ENCODE measurements around the gene PAK6. TPM values are rescaled to one million over a fixed set of nuclear protein-coding genes. Genes with fewer than 3 reads are reported as not detected.

PAK6 gene
- total RNA-seq, 4 donors from 2014 or later: 0.33 to 0.52 (median 0.45) TPM; not detected in 1

DNA sequence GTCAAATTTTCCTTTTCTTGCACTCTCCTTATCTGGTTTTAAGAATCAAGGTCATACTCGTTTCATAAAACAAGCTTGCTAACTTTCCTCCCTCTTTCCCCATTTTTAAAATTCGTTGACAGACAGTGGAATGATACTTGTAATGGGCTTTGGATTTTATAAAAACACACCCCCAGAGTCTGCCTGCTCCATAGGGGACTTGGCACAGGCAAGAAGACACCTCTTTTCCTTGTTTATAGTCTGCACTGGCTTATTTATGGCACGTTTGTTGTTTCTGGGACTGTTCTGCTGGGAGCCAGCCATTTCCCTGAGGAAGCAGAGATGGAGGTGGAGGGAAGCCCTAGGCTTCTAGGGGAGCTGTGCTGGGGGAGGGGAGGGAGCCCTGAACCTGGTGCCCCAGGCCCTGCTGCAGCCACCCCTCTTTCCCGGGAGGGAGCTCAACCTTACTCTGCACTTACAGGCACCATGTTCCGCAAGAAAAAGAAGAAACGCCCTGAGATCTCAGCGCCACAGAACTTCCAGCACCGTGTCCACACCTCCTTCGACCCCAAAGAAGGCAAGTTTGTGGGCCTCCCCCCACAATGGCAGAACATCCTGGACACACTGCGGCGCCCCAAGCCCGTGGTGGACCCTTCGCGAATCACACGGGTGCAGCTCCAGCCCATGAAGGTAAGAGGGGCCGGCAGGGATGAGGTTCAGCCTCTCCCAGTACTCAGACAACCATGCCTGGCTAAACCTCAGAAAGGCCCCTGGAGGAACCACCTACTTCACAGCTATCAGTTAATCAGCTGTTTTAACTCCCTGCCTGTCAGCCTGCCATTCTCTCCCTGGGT, 25.7 kb downstream of the PAK6 start:
- DNase-seq (ENCODE audit: extremely low spot score): no peak
- H3K4me1 ChIP-seq: peaks cover 0 to 30% (median 0%) of the 10 kb centered on the region in 4 donors
- intact Hi-C loops (cut with DNase I): no loop called here
- TF ChIP-seq EP300 (IDR thresholded peaks at IDR 0.05) (no peak), POLR2AphosphoS5 (IDR thresholded peaks at IDR 0.05) (no peak), POLR2A (IDR thresholded peaks at IDR 0.05; ENCODE audit: low read depth) (no peak)
- TF ChIP-seq, protein P1, sequence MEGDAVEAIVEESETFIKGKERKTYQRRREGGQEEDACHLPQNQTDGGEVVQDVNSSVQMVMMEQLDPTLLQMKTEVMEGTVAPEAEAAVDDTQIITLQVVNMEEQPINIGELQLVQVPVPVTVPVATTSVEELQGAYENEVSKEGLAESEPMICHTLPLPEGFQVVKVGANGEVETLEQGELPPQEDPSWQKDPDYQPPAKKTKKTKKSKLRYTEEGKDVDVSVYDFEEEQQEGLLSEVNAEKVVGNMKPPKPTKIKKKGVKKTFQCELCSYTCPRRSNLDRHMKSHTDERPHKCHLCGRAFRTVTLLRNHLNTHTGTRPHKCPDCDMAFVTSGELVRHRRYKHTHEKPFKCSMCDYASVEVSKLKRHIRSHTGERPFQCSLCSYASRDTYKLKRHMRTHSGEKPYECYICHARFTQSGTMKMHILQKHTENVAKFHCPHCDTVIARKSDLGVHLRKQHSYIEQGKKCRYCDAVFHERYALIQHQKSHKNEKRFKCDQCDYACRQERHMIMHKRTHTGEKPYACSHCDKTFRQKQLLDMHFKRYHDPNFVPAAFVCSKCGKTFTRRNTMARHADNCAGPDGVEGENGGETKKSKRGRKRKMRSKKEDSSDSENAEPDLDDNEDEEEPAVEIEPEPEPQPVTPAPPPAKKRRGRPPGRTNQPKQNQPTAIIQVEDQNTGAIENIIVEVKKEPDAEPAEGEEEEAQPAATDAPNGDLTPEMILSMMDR (IDR thresholded peaks at IDR 0.05): no peak
- 77% methylated on average over 15 of the region's 16 CpGs for WGBS
- H3K9me3 ChIP-seq: no peaks in the 10 kb centered on the region
- no peak overlapping the region for H3K27ac ChIP-seq (replicated peaks in 1 of 4)
- no peaks in the 10 kb centered on the region for H3K36me3 ChIP-seq
- no peaks in the 10 kb centered on the region for H3K27me3 ChIP-seq
- no peak overlapping the region for H3K4me3 ChIP-seq

DNA sequence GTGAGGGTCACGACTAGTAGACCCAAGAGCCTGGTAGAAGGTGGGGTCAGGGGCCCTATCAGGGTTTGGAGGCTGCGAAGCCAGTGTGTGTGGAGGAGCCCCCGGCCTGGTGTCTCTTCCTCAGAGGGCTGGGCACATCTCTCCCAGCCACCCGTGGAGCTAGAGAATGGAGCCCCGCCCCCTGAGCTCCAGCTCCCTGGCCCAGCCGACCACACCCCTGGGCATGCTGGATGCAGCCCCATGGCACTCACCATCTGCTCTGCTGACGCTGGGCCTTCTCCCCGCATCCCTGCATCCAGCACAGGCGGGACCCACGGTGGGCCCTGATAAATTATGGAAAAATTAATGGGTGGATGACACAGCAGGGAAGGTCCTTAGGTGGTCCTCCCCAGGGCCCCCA, 26.5 kb downstream of the PAK6 start:
- no peaks in the 10 kb centered on the region for H3K36me3 ChIP-seq
- TF ChIP-seq, protein P1 (IDR thresholded peaks at IDR 0.05): no peak
- TF ChIP-seq EP300 (IDR thresholded peaks at IDR 0.05) (no peak), POLR2A (IDR thresholded peaks at IDR 0.05; ENCODE audit: low read depth) (no peak), POLR2AphosphoS5 (IDR thresholded peaks at IDR 0.05) (no peak)
- H3K27me3 ChIP-seq: no peaks in the 10 kb centered on the region
- intact Hi-C loops (cut with DNase I): no loop called here
- peaks cover 0 to 30% (median 0%) of the 10 kb centered on the region in 4 donors for H3K4me1 ChIP-seq
- no peak overlapping the region for H3K27ac ChIP-seq (replicated peaks in 1 of 4)
- no peak overlapping the region for H3K4me3 ChIP-seq
- WGBS: 66% methylated on average over 3 of the region's 10 CpGs
- no peak for DNase-seq (ENCODE audit: extremely low spot score)
- H3K9me3 ChIP-seq: no peaks in the 10 kb centered on the region

DNA sequence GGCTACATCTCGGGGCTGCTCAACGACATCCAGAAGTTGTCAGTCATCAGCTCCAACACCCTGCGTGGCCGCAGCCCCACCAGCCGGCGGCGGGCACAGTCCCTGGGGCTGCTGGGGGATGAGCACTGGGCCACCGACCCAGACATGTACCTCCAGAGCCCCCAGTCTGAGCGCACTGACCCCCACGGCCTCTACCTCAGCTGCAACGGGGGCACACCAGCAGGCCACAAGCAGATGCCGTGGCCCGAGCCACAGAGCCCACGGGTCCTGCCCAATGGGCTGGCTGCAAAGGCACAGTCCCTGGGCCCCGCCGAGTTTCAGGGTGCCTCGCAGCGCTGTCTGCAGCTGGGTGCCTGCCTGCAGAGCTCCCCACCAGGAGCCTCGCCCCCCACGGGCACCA, 27.0 kb downstream of the PAK6 start:
- no peaks in the 10 kb centered on the region for H3K9me3 ChIP-seq
- H3K27me3 ChIP-seq: no peaks in the 10 kb centered on the region
- intact Hi-C loops (cut with DNase I): no loop called here
- H3K4me3 ChIP-seq: no peak overlapping the region
- H3K27ac ChIP-seq (replicated peaks in 1 of 4): peak overlapping the region in 1 of 4 donors; percentile 0
- DNase-seq (ENCODE audit: extremely low spot score): no peak
- H3K36me3 ChIP-seq: no peaks in the 10 kb centered on the region
- TF ChIP-seq POLR2AphosphoS5 (IDR thresholded peaks at IDR 0.05): no peak
- TF ChIP-seq, protein P1 (IDR thresholded peaks at IDR 0.05): no peak
- no peak for TF ChIP-seq EP300 (IDR thresholded peaks at IDR 0.05)
- no peak for TF ChIP-seq POLR2A (IDR thresholded peaks at IDR 0.05; ENCODE audit: low read depth)
- WGBS: 40% methylated on average over 2 of the region's 20 CpGs
- H3K4me1 ChIP-seq: peaks cover 0 to 30% (median 0%) of the 10 kb centered on the region in 4 donors

DNA sequence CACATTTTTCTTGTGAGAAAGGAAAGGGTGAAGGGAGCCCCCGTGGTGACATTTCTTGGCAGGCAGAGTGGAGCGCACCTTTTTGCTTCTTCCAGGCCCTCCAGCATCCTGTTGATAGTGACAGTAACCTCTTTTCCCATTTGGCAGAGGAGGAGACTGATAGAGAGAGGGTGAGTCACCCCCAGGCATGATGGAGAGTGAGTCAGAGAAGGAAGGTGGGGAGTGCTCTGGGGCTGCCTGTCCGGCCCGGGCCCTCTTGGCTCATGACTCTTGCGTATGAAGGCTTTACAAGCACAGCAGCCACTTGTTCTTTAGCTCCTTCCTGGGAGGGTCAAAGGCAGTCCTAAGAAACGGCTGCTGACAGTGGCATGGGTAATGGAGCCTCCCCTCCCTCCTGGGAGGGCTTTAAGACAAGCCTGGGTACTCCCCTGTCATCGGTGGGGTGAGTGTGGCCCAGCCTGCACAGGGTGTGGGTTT, 28.0 kb downstream of the PAK6 start:
- no peak for DNase-seq (ENCODE audit: extremely low spot score)
- no peak overlapping the region for H3K4me3 ChIP-seq
- intact Hi-C loops (cut with DNase I): no loop called here
- H3K36me3 ChIP-seq: no peaks in the 10 kb centered on the region
- WGBS: 23% methylated on average over 6 of the region's 7 CpGs
- no peaks in the 10 kb centered on the region for H3K27me3 ChIP-seq
- H3K27ac ChIP-seq (replicated peaks in 1 of 4): peak overlapping the region in 1 of 4 donors; percentile 38
- H3K9me3 ChIP-seq: no peaks in the 10 kb centered on the region
- TF ChIP-seq, protein P1 (IDR thresholded peaks at IDR 0.05): no peak
- peak; percentile 32 to 59 for TF ChIP-seq POLR2AphosphoS5 (IDR thresholded peaks at IDR 0.05)
- no peak for TF ChIP-seq POLR2A (IDR thresholded peaks at IDR 0.05; ENCODE audit: low read depth)
- TF ChIP-seq EP300 (IDR thresholded peaks at IDR 0.05): no peak
- H3K4me1 ChIP-seq: peaks cover 0 to 30% (median 0%) of the 10 kb centered on the region in 4 donors
